SKM-1 (cell line): ENCODE measurements around the gene WNK2.
"Not testable (repeated sequence)": the region's sequence is repeated elsewhere in the genome, so short reads cannot be mapped to it uniquely, and the experiment has no call there.

ENCODE experiments used
- DNase-seq: peaks from one replicate; lab custom pipeline; 2025; ENCODE audit not compliant: unreplicated experiment; lab: John Stamatoyannopoulos, UW

Gene WNK2

GRCh38 chr9:93183663-93184431, at the start of gene WNK2:
Gene WNK2 (plus strand): TSS chr9:93184139. CDS start chr9:93184930, 791 bp downstream.
- no peak for DNase-seq

- DNase-seq, result no peak
Observed at GRCh38 chr9:93134740-93135444, 49.0 kb upstream of the WNK2 start.

- DNase-seq, result no peak
Observed at GRCh38 chr9:93136011-93136440, 47.9 kb upstream of the WNK2 start.

GRCh38 chr9:93137362-93137761, 46.6 kb upstream of the WNK2 start:
- DNase-seq, result no peak

DNA sequence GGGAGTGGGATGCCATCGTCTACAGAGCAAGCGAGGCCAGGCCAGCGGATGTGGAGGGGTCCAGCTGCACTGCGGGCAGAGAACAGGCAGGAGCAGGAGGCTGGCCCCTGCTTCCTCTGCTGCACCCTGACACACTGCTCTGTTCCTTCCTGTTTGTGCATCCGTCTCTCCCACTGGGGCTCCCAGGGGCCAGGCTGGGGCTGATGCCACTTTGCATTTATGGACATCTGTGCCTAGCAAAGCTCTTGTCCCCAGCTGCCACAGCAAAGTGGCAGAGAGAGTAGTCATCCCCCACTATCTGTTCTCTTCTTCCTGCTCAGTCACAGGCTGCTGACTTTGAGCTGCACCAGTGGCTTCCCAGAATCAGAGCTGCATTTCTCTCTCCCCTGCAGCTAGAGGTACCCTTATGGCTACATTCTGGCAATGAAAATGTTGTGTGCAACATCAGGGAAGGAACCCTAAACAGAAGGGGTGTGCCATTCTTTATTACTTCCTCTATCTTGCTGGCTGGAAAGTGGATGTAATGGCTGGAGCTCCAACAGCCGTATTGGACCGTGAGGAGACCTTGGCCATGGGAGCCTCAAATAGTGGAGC, 45.7 kb upstream of the WNK2 start:
- DNase-seq, result no peak

DNA sequence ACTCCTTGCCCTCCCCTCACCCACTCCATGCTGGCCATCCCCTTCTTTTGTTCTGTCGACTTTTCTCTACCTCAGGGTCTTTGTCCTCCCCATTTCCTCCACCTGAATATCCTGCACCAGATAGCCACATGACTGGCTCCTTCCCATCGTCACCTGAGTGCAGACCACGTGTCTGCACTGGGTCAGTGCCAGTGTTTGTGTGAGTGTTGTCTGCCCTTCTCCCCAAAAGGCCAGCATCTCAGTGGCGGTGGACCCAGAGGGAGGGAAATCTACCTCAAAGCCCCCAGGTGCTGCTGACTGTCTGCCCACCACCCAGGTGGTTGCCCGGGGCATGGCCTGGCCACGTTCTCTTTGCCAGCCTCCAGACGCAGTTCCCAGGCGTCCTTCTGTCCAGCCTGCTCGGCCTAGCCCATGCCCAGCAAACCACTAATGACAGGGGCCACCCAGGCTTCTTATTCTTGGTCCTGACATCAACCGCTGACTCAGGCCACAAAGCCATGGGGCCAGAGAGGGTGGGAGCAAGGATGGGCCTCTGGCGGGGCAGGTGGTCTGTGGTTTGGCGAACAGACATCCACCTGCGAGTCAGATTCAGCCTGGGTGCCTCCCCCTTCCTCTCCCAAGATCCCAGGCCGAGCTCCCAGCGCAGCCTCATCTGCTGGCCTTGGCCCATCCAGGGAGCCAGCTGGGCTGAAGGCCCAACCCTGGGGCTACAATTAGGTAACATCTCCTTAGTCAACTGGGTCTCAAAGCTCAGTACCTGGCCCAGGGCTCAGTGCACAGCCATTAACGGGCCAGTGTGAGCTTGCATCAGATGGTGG, 44.4 kb upstream of the WNK2 start:
- no peak for DNase-seq

DNA sequence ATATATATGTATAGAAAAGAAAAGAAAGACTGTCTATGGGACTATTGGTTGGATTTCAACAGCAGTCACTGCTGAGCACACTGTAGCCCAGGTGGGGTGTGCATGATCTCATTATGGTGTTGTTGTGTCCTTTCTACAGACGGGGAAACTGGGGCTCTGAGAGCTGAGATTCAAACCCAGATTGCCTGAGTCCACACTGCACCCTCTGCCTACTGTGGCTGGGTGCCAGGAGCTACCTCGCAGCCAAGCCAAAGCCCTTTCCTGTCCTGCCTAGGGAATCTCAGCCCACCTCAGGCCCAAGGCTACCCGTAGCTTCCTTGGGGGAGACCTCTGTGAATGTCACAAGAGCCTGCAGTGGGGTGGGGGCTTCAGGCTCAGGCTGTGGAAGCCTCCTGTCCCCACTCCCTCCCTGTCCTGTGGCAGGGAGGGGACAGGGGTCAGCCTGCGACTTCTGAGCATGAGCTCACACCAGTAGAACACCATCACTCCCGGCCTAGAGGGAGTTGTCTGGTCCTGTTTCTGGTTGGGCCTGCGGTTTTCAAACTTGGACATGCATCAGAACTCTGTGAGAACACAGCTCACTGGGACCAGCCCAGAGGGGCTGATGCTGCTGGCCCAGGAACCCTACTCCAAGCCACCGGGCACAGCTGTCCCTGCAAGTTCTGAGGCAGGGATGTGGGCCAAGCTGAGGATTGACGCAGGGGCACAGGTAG, 42.0 kb upstream of the WNK2 start:
- DNase-seq, result no peak

GRCh38 chr9:93143830-93144530, 40.0 kb upstream of the WNK2 start:
- DNase-seq, result no peak

- not testable (repeated sequence) for DNase-seq
Observed at GRCh38 chr9:93146696-93147095, 37.2 kb upstream of the WNK2 start.

DNA sequence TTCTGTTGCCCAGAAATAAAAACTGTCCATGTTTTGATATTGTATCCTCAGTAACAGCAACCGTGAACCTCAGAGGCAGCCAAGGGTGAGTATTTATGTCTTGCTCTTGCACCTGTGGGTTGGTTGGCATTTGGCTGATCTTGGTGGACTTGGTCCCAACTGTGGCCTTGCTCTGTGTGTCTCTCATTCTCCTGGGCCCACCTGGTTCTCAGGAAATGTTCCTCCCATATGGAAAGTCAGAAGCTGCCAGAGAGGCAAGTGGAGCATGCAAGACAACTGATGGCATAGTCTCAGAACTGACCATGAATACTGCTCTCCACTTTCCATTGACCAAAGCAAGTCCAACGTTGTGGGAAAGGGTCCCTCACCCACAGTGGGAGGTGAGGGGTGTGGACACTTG, 36.3 kb upstream of the WNK2 start:
- no peak for DNase-seq

DNA sequence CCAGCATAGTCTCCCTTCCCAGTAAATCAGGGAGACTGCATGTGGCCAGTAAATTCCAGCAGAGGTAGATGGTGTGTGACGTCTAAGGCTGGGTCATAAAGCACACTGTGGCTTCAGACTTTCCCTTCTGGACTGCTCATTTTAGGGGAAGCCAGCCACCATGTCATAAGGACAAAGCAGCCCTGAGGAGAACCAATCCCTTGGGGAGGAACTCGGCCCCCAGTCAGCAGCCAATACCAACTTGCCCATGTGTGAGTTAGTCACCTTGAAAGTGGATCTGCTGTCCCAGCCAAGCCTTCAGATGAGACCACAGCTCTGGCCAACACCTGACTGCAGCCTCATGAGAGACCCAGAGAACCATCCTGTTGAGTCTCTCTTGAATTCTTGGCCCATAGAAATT, 35.2 kb upstream of the WNK2 start:
- no peak for DNase-seq

GRCh38 chr9:93149361-93149760, 34.6 kb upstream of the WNK2 start:
- no peak for DNase-seq

DNA sequence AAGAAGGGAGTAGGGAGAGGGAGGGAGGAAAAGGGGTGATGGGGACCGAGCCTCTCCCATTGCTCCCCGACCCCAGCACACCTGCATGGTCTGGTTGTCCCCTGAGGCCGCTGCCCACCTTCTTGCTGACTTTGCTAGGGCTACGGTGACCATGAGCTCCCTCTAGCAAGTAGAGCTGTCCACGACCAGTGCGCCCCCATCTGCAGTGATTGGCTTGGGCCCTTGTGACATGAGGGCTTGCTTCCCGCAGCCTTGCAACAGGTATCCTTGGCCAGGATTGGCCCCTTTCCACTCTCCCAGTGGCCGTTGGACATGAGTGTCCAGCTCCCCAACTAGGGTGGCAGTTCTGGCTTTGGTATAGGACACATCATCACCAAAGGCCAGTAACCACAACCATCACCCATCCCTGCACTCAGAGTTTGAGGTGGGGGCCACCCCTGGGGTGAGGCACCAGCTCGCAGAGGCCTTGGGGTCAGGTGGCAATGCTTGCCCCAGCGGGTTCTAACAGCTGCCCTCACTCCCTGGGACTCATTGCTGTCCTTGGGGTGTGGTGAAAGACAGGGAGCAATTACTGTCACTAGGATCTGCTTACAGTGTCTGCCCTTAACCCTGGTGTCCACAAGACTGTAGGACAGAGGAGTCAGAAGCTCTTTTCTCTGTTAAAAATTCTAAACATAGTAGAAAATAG, 32.7 kb upstream of the WNK2 start:
- DNase-seq, result no peak

DNA sequence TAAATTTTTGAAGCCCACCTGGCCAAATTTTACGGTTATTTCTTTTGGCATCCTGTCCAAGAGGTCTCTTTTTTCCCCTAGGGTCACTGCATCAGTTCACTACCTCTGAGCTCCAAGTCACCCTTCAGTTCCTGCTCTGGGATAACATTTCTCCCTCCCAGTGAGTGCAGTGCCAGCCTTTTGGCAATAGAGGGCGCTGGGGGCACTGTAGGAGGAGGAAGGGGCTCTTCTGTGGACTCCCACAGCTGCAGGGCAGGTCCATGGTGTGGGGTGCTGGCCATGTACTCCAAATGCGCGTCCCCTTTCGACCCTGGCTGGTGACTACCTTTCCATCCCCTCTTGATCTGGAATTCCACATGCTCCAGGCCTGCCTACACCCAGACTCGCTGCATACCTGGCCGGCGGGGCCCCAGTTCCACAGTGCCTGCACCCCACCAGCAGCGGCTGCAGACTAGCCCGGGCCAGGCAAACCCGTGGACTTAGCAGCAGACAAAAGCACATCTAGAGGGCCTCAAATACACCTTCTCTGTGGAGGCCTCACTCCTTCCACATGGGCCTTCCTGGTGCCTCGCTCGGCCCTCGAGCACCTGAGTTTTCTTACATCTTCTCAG, 29.5 kb upstream of the WNK2 start:
- DNase-seq, result peak; percentile 28

DNA sequence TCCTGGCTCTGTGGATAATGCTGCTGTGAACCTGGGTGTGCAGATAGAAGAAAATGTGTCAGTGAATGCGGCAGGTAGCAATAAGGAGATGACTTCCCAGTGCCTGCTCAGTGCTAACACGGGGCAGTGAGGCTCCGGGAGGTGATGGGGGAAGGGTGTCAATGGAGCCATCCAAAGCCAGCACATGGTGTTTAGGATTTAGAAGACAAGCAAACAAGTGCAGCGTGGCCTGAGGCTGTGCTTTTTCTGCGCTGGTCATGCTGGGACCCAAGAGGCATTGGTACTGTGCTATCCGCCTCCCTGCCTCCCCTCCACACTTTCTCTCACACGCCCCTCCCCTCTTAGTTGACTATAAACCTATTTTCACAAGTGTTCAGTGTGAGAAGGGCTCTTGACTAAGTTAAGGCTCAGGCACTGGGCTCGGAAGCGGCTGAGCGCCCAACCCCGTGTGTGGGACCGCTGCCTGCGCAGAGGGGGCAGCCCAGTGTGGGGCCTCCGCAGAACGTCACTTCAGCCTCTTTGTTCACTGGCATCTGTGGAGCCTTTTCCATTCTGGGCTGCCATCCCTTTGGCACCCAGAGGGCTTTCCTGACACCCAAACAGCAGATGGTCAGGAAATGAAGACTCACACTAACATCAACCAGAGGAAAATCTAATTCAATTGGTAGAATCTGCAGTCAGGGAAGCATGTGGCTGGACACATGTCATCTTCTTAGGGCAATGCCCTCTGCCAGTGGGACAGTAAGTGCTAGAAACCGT, 28.0 kb upstream of the WNK2 start:
- DNase-seq, result no peak

GRCh38 chr9:93156475-93157008, 27.4 kb upstream of the WNK2 start:
- no peak for DNase-seq

GRCh38 chr9:93159601-93160471, 24.1 kb upstream of the WNK2 start:
- no peak for DNase-seq
